ENCODE results near the gene MVB12B. TPM values are rescaled to one million over a fixed set of nuclear protein-coding genes. Genes with fewer than 3 reads are reported as not detected.

MVB12B gene
- polyA plus RNA-seq, 1 donor from 2014 or later: 39.5 TPM

- Histone ChIP-seq H3K27ac (ENCODE audit: low read length) (no peak overlapping the region), H3K9me3 (ENCODE audit: low read length) (no peaks in the 10 kb centered on the region)
Observed at GRCh38 chr9:126459965-126460843, 133.6 kb downstream of the MVB12B start.

DNA sequence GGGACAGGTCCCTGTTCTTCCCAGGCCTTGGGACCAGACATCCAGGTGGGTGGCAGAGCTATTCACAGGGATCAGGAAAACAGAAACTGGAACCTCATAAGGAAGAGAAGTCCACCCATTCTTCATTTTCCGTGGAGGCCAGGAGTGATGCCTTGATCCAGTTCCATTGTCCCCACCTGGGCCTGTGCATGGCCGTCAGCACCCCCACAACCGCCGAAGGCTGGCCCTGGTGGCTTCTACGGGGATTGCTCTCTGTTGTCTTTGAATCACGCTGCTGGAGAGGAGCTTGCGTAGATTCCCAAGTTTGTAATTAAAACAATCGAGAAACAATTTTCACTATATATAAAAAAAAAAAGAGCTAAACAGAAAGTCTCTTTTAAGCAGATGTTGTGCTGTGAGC lies 134.4 kb downstream of the MVB12B start:
- Histone ChIP-seq H3K9ac (ENCODE audit: low read length) (no peak overlapping the region), H3K27me3 (ENCODE audit: insufficient read depth, low read depth, low read length) (no peaks in the 10 kb centered on the region), H3K79me2 (replicated peaks; ENCODE audit: insufficient read depth, low read length) (no peaks in the 10 kb centered on the region), H4K20me1 (ENCODE audit: insufficient read depth) (no peaks in the 10 kb centered on the region), H3K9me3 (ENCODE audit: low read length) (no peaks in the 10 kb centered on the region), H2AFZ (ENCODE audit: low read depth, low read length) (no peak overlapping the region), H3F3A (ENCODE audit: insufficient read depth, low read length, poor library complexity, severe bottlenecking) (no peaks in the 10 kb centered on the region), H3K27ac (ENCODE audit: low read length) (no peak overlapping the region), H3K36me3 (ENCODE audit: insufficient read depth, low read length) (no peaks in the 10 kb centered on the region), H3K4me3 (ENCODE audit: low read length) (no peak overlapping the region), H3K9me2 (ENCODE audit: insufficient read depth, low read length) (no peaks in the 10 kb centered on the region), H3K4me2 (ENCODE audit: low read length) (no peak overlapping the region)
- TF ChIP-seq EP300 (conservative IDR thresholded peaks at IDR 0.05; ENCODE audit: poor library complexity, severe bottlenecking): no peak
- TF ChIP-seq, protein P1, sequence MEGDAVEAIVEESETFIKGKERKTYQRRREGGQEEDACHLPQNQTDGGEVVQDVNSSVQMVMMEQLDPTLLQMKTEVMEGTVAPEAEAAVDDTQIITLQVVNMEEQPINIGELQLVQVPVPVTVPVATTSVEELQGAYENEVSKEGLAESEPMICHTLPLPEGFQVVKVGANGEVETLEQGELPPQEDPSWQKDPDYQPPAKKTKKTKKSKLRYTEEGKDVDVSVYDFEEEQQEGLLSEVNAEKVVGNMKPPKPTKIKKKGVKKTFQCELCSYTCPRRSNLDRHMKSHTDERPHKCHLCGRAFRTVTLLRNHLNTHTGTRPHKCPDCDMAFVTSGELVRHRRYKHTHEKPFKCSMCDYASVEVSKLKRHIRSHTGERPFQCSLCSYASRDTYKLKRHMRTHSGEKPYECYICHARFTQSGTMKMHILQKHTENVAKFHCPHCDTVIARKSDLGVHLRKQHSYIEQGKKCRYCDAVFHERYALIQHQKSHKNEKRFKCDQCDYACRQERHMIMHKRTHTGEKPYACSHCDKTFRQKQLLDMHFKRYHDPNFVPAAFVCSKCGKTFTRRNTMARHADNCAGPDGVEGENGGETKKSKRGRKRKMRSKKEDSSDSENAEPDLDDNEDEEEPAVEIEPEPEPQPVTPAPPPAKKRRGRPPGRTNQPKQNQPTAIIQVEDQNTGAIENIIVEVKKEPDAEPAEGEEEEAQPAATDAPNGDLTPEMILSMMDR (IDR thresholded peaks at IDR 0.05; ENCODE audit: poor library complexity, severe bottlenecking): no peak
- no peak for TF ChIP-seq SMC3 (conservative IDR thresholded peaks at IDR 0.05; ENCODE audit: poor library complexity)
- TF ChIP-seq EZH2 (IDR thresholded peaks at IDR 0.05; ENCODE audit: borderline replicate concordance, insufficient read depth, low read length, poor library complexity, severe bottlenecking): no peak
- no peak for TF ChIP-seq POLR2AphosphoS5 (IDR thresholded peaks at IDR 0.05)
- no peak for TF ChIP-seq TAF1 (IDR thresholded peaks at IDR 0.05; ENCODE audit: low read depth)
- TF ChIP-seq, protein P2, sequence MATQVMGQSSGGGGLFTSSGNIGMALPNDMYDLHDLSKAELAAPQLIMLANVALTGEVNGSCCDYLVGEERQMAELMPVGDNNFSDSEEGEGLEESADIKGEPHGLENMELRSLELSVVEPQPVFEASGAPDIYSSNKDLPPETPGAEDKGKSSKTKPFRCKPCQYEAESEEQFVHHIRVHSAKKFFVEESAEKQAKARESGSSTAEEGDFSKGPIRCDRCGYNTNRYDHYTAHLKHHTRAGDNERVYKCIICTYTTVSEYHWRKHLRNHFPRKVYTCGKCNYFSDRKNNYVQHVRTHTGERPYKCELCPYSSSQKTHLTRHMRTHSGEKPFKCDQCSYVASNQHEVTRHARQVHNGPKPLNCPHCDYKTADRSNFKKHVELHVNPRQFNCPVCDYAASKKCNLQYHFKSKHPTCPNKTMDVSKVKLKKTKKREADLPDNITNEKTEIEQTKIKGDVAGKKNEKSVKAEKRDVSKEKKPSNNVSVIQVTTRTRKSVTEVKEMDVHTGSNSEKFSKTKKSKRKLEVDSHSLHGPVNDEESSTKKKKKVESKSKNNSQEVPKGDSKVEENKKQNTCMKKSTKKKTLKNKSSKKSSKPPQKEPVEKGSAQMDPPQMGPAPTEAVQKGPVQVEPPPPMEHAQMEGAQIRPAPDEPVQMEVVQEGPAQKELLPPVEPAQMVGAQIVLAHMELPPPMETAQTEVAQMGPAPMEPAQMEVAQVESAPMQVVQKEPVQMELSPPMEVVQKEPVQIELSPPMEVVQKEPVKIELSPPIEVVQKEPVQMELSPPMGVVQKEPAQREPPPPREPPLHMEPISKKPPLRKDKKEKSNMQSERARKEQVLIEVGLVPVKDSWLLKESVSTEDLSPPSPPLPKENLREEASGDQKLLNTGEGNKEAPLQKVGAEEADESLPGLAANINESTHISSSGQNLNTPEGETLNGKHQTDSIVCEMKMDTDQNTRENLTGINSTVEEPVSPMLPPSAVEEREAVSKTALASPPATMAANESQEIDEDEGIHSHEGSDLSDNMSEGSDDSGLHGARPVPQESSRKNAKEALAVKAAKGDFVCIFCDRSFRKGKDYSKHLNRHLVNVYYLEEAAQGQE (IDR thresholded peaks at IDR 0.05; ENCODE audit: borderline replicate concordance): no peak
- TF ChIP-seq RAD21 (conservative IDR thresholded peaks at IDR 0.05): no peak
- TF ChIP-seq MXI1 (conservative IDR thresholded peaks at IDR 0.05; ENCODE audit: poor library complexity, severe bottlenecking): no peak

More at GRCh38 chr9:126459965-126460843, 133.6 kb downstream of the MVB12B start:
- H4K20me1 ChIP-seq (ENCODE audit: insufficient read depth): no peaks in the 10 kb centered on the region
- no peak overlapping the region for H2AFZ ChIP-seq (ENCODE audit: low read depth, low read length)
- H3K9me2 ChIP-seq (ENCODE audit: insufficient read depth, low read length): no peaks in the 10 kb centered on the region
- no peaks in the 10 kb centered on the region for H3K36me3 ChIP-seq (ENCODE audit: insufficient read depth, low read length)
- TF ChIP-seq, protein P1 (IDR thresholded peaks at IDR 0.05; ENCODE audit: poor library complexity, severe bottlenecking): no peak
- TF ChIP-seq, protein P2 (IDR thresholded peaks at IDR 0.05; ENCODE audit: borderline replicate concordance): no peak
- TF ChIP-seq MXI1 (conservative IDR thresholded peaks at IDR 0.05; ENCODE audit: poor library complexity, severe bottlenecking) (no peak), TAF1 (IDR thresholded peaks at IDR 0.05; ENCODE audit: low read depth) (no peak), EP300 (conservative IDR thresholded peaks at IDR 0.05; ENCODE audit: poor library complexity, severe bottlenecking) (no peak), POLR2AphosphoS5 (IDR thresholded peaks at IDR 0.05) (no peak), RAD21 (conservative IDR thresholded peaks at IDR 0.05) (no peak), EZH2 (IDR thresholded peaks at IDR 0.05; ENCODE audit: borderline replicate concordance, insufficient read depth, low read length, poor library complexity, severe bottlenecking) (no peak), SMC3 (conservative IDR thresholded peaks at IDR 0.05; ENCODE audit: poor library complexity) (no peak)
- no peak overlapping the region for H3K4me2 ChIP-seq (ENCODE audit: low read length)
- no peak overlapping the region for H3K4me3 ChIP-seq (ENCODE audit: low read length)
- H3K27me3 ChIP-seq (ENCODE audit: insufficient read depth, low read depth, low read length): no peaks in the 10 kb centered on the region
- H3K9ac ChIP-seq (ENCODE audit: low read length): no peak overlapping the region
- H3K79me2 ChIP-seq (replicated peaks; ENCODE audit: insufficient read depth, low read length): no peaks in the 10 kb centered on the region
- no peaks in the 10 kb centered on the region for H3F3A ChIP-seq (ENCODE audit: insufficient read depth, low read length, poor library complexity, severe bottlenecking)
